Fibroblast of peridontal ligament (primary cell): ENCODE measurements around the gene IL21R.

Source experiments
- DNase-seq: peaks from one replicate; pipeline ENCODE4 v3.0.0-alpha.2; 2010; ENCODE audit errors: extremely low read depth

The IL21R gene

DNA sequence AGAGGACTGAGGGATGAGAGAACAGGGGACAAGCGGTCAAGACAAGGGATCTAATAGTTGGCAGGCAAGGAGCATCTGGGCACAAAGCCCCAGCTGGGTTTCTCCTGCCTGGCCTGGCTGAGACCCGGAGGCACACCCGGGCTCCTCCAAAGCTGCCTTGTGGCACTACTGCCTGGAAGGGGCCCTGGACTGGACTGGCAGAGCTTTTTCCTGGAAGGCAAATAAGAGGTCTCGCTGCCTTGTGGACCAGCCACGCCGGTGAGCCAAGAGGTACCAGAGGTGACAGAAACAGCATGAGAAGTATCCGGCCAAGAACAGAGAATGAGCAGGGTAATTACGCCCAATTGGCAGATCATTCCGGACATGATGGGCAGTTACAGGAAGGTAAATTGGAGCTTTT is 83.2 kb downstream of the IL21R start:
- no peak for DNase-seq

DNA sequence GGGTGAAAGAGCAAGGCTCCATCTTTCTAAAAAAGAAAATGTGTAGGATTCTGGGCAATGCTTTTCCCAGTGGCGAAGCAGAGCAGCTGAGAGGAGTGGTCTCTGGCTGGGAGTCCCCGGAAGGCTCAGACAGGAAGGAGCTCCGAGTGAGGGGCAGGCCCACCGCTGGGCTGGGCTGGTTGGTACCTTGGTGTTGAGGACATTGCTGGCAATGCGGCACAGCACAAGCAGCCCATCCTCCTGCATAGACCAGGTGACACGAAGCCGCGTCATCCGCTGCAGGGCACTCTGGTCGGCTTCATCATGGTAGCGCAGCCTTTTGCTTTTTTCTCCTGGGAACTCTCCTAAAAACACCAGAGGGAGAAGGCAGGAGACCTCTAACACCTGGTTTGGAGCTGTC is 83.8 kb downstream of the IL21R start:
- no peak for DNase-seq

DNA sequence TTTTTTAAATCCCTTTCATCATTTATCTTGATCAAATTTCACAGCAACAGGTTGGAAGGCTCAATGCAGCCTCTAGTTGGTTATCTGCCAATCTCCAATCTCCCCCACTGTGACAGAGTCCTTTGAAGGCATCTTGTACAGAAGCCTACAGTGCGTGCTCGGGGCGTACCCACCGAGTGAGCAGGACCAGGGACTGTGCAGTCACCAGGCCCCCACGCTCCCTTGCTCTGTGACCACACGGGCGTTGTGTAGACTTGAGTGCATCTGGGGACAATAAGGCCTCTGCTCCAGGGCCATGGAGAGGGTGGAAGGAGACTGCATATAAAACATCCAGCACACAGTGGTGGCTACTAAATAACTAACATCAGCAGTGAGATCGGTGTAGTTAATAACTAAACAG is 84.4 kb downstream of the IL21R start:
- no peak for DNase-seq

DNA sequence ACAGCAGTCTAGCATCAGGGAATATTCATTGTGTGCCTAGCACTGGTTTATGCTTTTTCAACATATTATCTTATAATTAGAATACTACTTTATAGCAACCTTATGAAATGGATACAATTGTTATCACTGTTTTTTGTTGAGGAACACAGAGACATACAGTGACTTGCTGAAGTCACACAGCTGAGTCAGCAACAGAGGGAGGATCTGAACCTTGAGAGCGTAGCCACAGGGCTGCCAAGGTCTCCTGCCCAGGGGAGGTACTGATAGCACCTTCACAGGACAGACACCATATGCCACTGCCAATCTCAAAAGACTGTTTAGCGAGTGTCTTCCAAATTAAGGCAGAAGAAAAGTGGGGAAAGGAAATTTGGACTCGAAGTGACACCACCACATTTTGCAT is 84.8 kb downstream of the IL21R start:
- DNase-seq, result no peak

DNA sequence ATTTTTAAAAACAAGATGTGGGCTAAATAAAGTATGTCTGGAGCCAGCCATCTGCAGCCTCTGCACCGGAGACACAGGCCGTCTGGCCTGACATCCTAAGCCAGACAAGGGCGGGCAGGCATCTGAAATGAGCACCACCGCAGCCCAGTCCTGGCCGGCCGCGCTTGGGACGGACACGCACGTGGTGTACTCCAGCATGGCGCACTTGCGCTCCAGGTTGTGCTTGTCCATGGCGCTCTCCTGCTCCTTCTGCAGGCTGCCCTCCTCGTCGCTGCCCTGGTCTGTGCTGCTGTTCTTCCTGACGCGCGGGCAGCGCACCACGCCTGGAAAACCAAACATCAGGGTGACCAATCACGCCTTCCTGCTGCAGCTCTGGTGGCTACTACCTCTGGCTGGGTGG is 87.4 kb downstream of the IL21R start:
- no peak for DNase-seq

DNA sequence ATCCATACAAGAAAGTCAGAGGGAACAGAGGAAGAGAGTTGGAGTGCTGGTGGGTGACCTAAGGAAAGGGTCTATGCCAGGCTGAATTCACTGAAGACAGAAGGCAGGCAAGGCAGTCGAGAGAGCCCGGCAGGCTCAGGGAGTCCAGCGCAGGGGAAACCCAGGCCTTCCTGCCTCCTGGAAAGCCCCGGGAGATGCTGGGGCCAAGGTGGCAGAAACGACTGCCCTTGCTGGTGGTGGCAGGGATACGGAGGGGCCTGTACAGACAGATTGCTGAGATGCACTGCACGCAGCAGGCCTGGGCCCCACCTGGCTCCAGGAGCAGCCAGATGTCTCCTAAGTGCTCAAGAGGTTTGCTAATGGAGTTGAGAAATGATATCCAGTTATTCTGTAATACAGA is 87.9 kb downstream of the IL21R start:
- DNase-seq, result no peak

DNA sequence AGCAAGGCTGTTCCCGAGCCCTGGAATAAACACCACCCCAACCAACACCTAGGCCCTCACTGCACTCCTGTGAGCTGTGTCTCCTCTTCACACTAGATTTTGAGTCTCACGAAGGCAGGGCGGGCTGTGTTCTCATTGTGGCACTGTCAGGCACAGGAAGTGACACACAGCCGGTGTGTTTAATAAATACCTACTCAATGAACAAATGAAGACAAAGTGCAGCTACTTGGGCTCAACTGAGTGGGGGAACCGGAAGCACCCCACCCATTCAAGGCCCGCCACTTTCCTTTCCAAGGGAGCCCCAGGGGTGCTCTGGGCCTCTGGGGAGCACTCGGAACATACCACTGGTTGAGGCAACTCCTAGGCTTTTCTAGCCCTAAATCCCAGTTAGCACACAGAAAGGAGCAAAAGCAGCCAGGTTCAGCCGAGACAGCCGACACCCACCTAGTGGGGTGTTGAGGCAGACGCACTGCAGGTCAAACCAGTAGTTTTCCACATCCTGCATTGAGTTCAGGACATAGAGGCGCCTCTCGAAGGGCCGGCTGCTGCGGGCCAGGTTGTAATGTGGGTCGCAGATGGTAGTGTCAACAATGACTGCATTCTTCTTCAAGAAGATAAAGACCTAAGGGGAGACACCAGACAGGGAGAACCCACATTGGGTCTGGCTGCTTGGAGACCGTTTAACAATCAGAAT is 90.1 kb downstream of the IL21R start:
- no peak for DNase-seq

DNA sequence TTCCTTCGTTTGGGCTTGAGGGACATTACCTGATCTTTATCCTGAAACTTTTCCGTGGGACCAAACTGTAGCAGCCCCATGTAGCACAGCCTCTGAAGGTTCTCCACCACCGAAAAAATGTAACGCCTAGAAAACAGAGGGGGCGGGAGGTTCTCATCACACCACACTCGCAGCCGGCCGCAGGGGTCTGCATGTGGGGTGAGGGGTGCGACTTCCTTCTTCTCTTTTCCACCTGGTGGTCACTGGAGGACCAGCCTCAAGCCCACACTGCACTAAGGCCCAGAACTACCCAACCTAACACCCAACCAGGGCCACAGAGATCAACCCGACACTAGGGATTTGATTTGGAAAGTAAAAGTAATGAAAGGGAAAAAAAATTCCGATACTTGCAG is 90.6 kb downstream of the IL21R start:
- no peak for DNase-seq

DNA sequence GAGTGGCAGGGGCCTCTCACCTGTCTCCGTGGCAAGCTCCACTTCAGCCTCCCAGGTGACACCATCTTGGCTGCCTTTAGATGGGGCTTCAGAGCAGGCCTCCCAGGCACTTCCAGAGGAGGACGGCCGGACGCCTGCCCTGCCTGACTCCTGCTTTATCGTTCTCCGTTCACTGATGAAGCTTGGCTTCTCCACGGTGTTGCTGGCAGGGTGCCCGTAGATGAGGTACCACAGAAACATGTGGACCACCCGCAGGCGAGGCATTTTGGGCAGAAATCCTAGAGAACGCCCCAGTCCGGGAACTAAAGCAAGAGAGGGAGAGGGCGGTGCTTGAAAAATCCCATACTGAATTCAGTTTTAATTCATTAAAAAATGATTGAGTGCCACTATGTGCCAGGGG is 93.2 kb downstream of the IL21R start:
- no peak for DNase-seq

DNA sequence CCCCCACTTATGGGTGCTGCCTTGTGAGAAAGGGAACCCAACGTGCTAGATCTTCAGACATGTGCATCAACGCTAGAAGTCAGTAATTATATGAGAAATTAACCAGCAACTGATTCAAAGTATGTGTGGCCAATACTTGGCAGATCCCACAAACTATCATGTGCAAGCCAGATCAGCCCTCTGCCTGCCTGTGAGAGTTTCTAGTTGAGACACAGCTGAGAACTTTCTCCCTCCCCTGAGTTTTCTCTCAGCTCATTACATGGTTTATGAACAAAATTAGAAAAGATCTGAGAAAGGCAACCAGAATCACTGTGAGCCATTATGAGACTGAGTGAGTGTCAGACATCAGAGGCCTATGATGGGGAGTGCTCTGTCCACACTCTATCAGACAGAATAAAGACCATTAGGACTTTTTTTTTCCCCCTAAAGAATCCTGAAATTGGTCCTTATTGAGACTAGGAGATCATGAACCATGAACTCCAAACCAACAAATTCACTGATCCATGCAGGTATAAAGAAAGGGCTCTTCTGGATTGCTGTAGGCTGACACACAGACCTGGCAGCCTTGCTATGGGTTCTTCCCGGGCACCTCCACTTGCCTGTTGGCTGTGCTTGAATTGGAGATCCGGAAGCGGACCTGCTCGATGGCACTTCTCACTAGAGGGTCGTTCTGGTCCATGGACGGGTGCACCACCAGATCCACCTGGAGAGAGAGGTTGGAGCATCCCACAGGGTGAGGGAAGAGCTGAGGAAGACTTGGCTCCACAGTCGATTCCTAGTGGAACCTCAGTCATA is 96.3 kb downstream of the IL21R start:
- DNase-seq, result peak; percentile 8

DNA sequence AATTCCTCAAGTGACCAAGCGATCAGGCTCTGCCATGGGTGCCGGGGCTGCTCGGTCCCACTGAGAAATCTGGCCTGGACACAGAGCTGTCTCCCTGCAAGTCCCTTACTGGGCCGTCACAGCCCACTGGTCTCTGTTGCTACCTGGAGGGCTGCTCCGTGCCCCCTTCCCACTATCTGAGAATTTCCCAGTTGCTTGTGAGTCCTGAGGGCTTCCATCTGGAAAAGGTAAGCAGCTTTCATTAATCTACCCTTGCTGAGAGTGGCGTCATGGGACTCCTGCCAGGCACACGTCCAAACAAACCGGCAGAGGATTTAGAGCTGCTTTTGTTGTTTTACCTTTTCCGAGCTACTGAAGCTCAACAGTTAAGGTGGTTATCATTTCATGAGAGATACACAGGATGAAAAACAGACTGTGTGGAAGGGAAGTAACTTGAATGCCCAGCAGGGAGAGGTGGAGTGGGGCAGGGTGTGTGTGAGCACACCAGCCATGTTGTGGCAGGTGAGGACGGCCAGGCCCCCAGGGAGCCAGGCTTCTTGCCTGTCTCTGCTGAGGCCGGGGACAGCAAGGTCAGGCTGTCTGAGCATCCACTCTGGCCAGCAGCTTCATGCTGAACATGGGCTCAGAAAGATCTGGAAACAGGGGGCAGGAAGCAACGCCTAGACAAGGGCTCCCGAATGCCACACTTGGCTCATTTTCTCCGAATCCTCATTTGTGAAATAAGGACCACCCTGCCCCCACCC is 97.1 kb downstream of the IL21R start:
- no peak for DNase-seq

DNA sequence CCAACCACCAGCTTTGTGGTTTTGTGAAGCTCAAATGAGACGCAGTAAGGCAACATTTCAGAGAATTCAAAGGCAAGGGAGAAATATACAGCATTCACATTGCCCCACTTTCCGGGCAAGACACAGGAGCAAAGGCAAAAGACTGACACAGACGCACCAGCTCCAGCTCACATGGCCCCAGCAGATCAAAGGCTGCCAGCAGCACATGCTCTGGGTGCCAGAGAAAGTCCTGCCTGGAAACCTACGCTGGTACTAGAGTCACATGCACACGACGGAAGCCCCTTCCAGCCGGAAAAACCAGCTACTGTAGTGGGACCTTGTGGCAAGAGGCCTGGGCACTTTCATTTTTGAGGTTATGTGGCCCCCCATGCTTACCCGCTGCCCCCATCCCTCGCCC is 97.7 kb downstream of the IL21R start:
- DNase-seq, result no peak

DNA sequence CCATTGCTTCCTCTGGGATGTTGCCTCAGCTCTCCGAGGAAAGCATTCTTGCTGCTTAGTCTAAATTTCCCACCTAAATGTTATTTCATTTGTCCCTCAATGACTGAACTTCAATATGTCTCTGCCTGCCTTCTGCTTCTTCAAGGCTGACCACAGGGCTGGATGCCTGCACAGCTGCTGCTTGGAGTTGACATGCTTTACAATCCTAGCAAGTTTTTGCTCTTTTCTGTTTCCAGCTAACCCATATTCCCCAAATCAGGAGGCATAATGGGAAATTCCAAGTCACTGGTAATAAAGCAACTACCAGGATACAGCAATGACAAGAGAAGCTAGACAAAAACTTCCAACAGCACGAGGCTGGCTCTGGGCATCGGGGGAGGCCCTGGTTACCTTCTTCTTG is 98.8 kb downstream of the IL21R start:
- DNase-seq, result no peak
